Activated T-cell treated with anti-CD3 and anti-CD28 coated beads, Interleukin-2, amount 50 U/mL, for 72 hours (primary cell): ENCODE results near the gene GNAI3. TPM values are rescaled to one million over a fixed set of nuclear protein-coding genes. Genes with fewer than 3 reads are reported as not detected.

Experiments
- ATAC-seq, 2 donors: fragments of 150-1000 bp; cut with Tn5 transposase; replicated peaks in 1 of 2; 2 replicates each; pipeline ENCODE4 v1.10.0; 2021; ENCODE audit warnings: moderate library complexity in 2 of 2, mild to moderate bottlenecking in 1 of 2
- DNase-seq, 2 donors: peaks; one replicate each; pipeline ENCODE4 v3.0.0; 2021 to 2022; ENCODE audit warnings: mixed read lengths in 1 of 2
- H3K27ac Mint-ChIP-seq: one replicate; pipeline ENCODE4 v1.8.0; 2022; ENCODE audit warnings: mild to moderate bottlenecking, moderate library complexity, mixed read lengths
- H3K27me3 Mint-ChIP-seq: one replicate; pipeline ENCODE4 v1.8.0; 2022; ENCODE audit warnings: low read depth, mixed read lengths
- H3K36me3 Mint-ChIP-seq, 2 donors: one replicate each; pipeline ENCODE4 v1.8.0; 2022; ENCODE audit warnings: mixed read lengths in 2 of 2, mild to moderate bottlenecking in 1 of 2; ENCODE audit not compliant: insufficient read depth in 2 of 2
- H3K4me1 Mint-ChIP-seq: one replicate; pipeline ENCODE4 v1.8.0; 2022; ENCODE audit warnings: low read depth, mixed read lengths
- H3K4me3 Mint-ChIP-seq, 2 donors: one replicate each; pipeline ENCODE4 v1.8.0; 2022; ENCODE audit warnings: mild to moderate bottlenecking in 2 of 2, mixed read lengths in 2 of 2, moderate library complexity in 2 of 2
- H3K9me3 Mint-ChIP-seq, 2 donors: one replicate each; pipeline ENCODE4 v1.8.0; 2022; ENCODE audit warnings: mixed read lengths in 2 of 2
- total RNA-seq, 2 donors: library from RNA; stranded (reverse); gene quantifications; one replicate each; pipeline ENCODE4 v1.2.3, GENCODE V29; 2022

Gene GNAI3
- total RNA-seq, 2 donors from 2014 or later: 8.9 to 10.1 TPM

- DNase-seq: no peak
- ATAC-seq: no peak
- Mint-ChIP-seq H3K4me1 (peaks cover 24% of the 10 kb centered on the region), H3K4me3 (peak overlapping the region in 1 of 2 donors; percentile 2), H3K9me3 (no peaks in the 10 kb centered on the region), H3K27me3 (no peaks in the 10 kb centered on the region), H3K36me3 (no peaks in the 10 kb centered on the region), H3K27ac (no peak overlapping the region)
These were observed 17.0 kb upstream of the GNAI3 start for GRCh38 chr1:109531380-109531779.

GRCh38 chr1:109531826-109532364 is 16.5 kb upstream of the GNAI3 start:
- ATAC-seq: no peak
- Mint-ChIP-seq H3K36me3 (no peaks in the 10 kb centered on the region), H3K4me1 (peaks cover 24% of the 10 kb centered on the region), H3K9me3 (no peaks in the 10 kb centered on the region), H3K4me3 (peak overlapping the region; percentile 78 to 79), H3K27me3 (no peaks in the 10 kb centered on the region), H3K27ac (peak overlapping the region; percentile 94)
- DNase-seq: no peak

GRCh38 chr1:109532365-109533136 is 15.9 kb upstream of the GNAI3 start:
- ATAC-seq: peak; percentile 91 to 92
- Mint-ChIP-seq H3K27me3 (no peaks in the 10 kb centered on the region), H3K27ac (peak overlapping the region; percentile 94), H3K36me3 (no peaks in the 10 kb centered on the region), H3K4me3 (peak overlapping the region; percentile 78 to 79), H3K9me3 (no peaks in the 10 kb centered on the region), H3K4me1 (peaks cover 24% of the 10 kb centered on the region)
- peak; percentile 90 to 93 for DNase-seq

- no peaks in the 10 kb centered on the region for H3K36me3 Mint-ChIP-seq
- H3K4me3 Mint-ChIP-seq: no peak overlapping the region
- ATAC-seq (no peak), DNase-seq (no peak)
- H3K27ac Mint-ChIP-seq: no peak overlapping the region
- no peaks in the 10 kb centered on the region for H3K27me3 Mint-ChIP-seq
- peaks cover 24% of the 10 kb centered on the region for H3K4me1 Mint-ChIP-seq
- H3K9me3 Mint-ChIP-seq: no peaks in the 10 kb centered on the region
These were observed 14.0 kb upstream of the GNAI3 start for GRCh38 chr1:109534307-109534858.

GRCh38 chr1:109535481-109535880 is 12.9 kb upstream of the GNAI3 start:
- no peak overlapping the region for H3K4me3 Mint-ChIP-seq
- no peaks in the 10 kb centered on the region for H3K27me3 Mint-ChIP-seq
- DNase-seq: no peak
- H3K36me3 Mint-ChIP-seq: no peaks in the 10 kb centered on the region
- no peaks in the 10 kb centered on the region for H3K9me3 Mint-ChIP-seq
- H3K27ac Mint-ChIP-seq: no peak overlapping the region
- ATAC-seq: no peak
- peaks cover 24% of the 10 kb centered on the region for H3K4me1 Mint-ChIP-seq

- H3K27ac Mint-ChIP-seq: no peak overlapping the region
- DNase-seq: no peak
- peaks cover 19% of the 10 kb centered on the region for H3K4me1 Mint-ChIP-seq
- ATAC-seq: no peak
- no peak overlapping the region for H3K4me3 Mint-ChIP-seq
- H3K36me3 Mint-ChIP-seq: no peaks in the 10 kb centered on the region
- no peaks in the 10 kb centered on the region for H3K27me3 Mint-ChIP-seq
- H3K9me3 Mint-ChIP-seq: no peaks in the 10 kb centered on the region
These were observed 12.4 kb upstream of the GNAI3 start for GRCh38 chr1:109535971-109536491.

- Mint-ChIP-seq H3K4me1 (peaks cover 3% of the 10 kb centered on the region), H3K4me3 (no peak overlapping the region), H3K27ac (no peak overlapping the region), H3K36me3 (no peaks in the 10 kb centered on the region), H3K9me3 (no peaks in the 10 kb centered on the region), H3K27me3 (no peaks in the 10 kb centered on the region)
- ATAC-seq (no peak), DNase-seq (no peak)
These were observed 10.8 kb upstream of the GNAI3 start for GRCh38 chr1:109537450-109538178.

GRCh38 chr1:109538827-109539555 is 9.4 kb upstream of the GNAI3 start:
- Mint-ChIP-seq H3K4me3 (no peak overlapping the region), H3K27ac (no peak overlapping the region)

GRCh38 chr1:109539676-109540075 is 8.7 kb upstream of the GNAI3 start, which contains the start of gene GPR61:
TSS of gene GPR61 (plus strand) at chr1:109539872. CDS start at chr1:109543023, 3,151 bp downstream.
- ATAC-seq (no peak), DNase-seq (no peak)
- Mint-ChIP-seq H3K27me3 (no peaks in the 10 kb centered on the region), H3K27ac (no peak within 1 kb of the TSS), H3K4me3 (no peak within 1 kb of the TSS), H3K4me1 (no peaks in the 10 kb centered on the region), H3K36me3 (no peaks in the 10 kb centered on the region), H3K9me3 (no peaks in the 10 kb centered on the region)

More at GRCh38 chr1:109538827-109539555, 9.4 kb upstream of the GNAI3 start:
- H3K9me3 Mint-ChIP-seq: no peaks in the 10 kb centered on the region
- no peaks in the 10 kb centered on the region for H3K4me1 Mint-ChIP-seq
- DNase-seq (no peak), ATAC-seq (no peak)
- H3K36me3 Mint-ChIP-seq: no peaks in the 10 kb centered on the region
- no peaks in the 10 kb centered on the region for H3K27me3 Mint-ChIP-seq

GRCh38 chr1:109541102-109541501 is 7.3 kb upstream of the GNAI3 start:
- no peak overlapping the region for H3K4me3 Mint-ChIP-seq
- H3K4me1 Mint-ChIP-seq: peaks cover 3% of the 10 kb centered on the region
- no peaks in the 10 kb centered on the region for H3K9me3 Mint-ChIP-seq
- H3K27me3 Mint-ChIP-seq: no peaks in the 10 kb centered on the region
- H3K27ac Mint-ChIP-seq: no peak overlapping the region
- no peaks in the 10 kb centered on the region for H3K36me3 Mint-ChIP-seq
- ATAC-seq (no peak), DNase-seq (no peak)

GRCh38 chr1:109542657-109543056 is 5.8 kb upstream of the GNAI3 start:
- ATAC-seq (no peak), DNase-seq (no peak)
- Mint-ChIP-seq H3K36me3 (peaks cover 0 to 2% of the 10 kb centered on the region in 2 donors), H3K9me3 (no peaks in the 10 kb centered on the region), H3K4me1 (peaks cover 17% of the 10 kb centered on the region), H3K4me3 (no peak overlapping the region), H3K27me3 (no peaks in the 10 kb centered on the region), H3K27ac (no peak overlapping the region)

- ATAC-seq (no peak), DNase-seq (no peak)
- H3K27ac Mint-ChIP-seq: no peak overlapping the region
- no peaks in the 10 kb centered on the region for H3K9me3 Mint-ChIP-seq
- no peak overlapping the region for H3K4me3 Mint-ChIP-seq
- peaks cover 17% of the 10 kb centered on the region for H3K4me1 Mint-ChIP-seq
- no peaks in the 10 kb centered on the region for H3K27me3 Mint-ChIP-seq
- peaks cover 1 to 4% of the 10 kb centered on the region in 2 donors for H3K36me3 Mint-ChIP-seq
These were observed 5.0 kb upstream of the GNAI3 start for GRCh38 chr1:109543283-109543987.
